Liver (tissue), 9 donors: ENCODE results near the gene ZNF710. TPM values are rescaled to one million over a fixed set of nuclear protein-coding genes. Genes with fewer than 3 reads are reported as not detected.

Source experiments
- DNase-seq: peaks from one replicate; pipeline ENCODE4 v3.0.0-alpha.2; 2017; ENCODE audit warnings: low spot score
- H3K27ac ChIP-seq, 2 donors: one replicate each; pipeline ENCODE4 v1.7.0; 2013; ENCODE audit warnings: inconsistent platforms in 2 of 2, low read length in 2 of 2, control low read depth in 1 of 2, low read depth in 1 of 2, mild to moderate bottlenecking in 1 of 2
- H3K27me3 ChIP-seq, 4 donors: one replicate each; pipeline versions ENCODE4 v1.6.1 to v1.7.0; 2013; ENCODE audit warnings: low read length in 3 of 4, inconsistent platforms in 1 of 4, mild to moderate bottlenecking in 1 of 4, moderate library complexity in 1 of 4; ENCODE audit not compliant: control insufficient read depth in 4 of 4, insufficient read depth in 4 of 4
- H3K36me3 ChIP-seq, 4 donors: one replicate each; pipeline versions ENCODE4 v1.6.1 to v1.7.0; 2013; ENCODE audit warnings: low read length in 3 of 4, mild to moderate bottlenecking in 3 of 4, low read depth in 1 of 4, moderate library complexity in 1 of 4; ENCODE audit not compliant: control insufficient read depth in 4 of 4, insufficient read depth in 3 of 4
- H3K4me1 ChIP-seq, 4 donors: one replicate each; pipeline versions ENCODE4 v1.6.1 to v1.7.0; 2013; ENCODE audit warnings: low read length in 3 of 4, mild to moderate bottlenecking in 3 of 4, moderate library complexity in 1 of 4; ENCODE audit not compliant: control insufficient read depth in 4 of 4, insufficient read depth in 4 of 4
- H3K4me3 ChIP-seq, 3 donors: one replicate each; pipeline versions ENCODE4 v1.6.1 to v1.7.0; 2013; ENCODE audit warnings: low read length in 3 of 3, control low read depth in 1 of 3, low read depth in 1 of 3, mild to moderate bottlenecking in 1 of 3
- H3K9ac ChIP-seq, 2 donors: one replicate each; pipeline ENCODE4 v1.7.0; 2013; ENCODE audit warnings: low read length in 2 of 2, mild to moderate bottlenecking in 2 of 2, moderate library complexity in 2 of 2, control low read depth in 1 of 2, low read depth in 1 of 2
- H3K9me3 ChIP-seq, 4 donors: one replicate each; pipeline versions ENCODE4 v1.6.1 to v1.7.0; 2013; ENCODE audit warnings: low read length in 3 of 4; ENCODE audit not compliant: control insufficient read depth in 4 of 4
- EGR1 ChIP-seq, 2 donors: IDR thresholded peaks; 2 replicates each; pipeline ENCODE4 v1.6.1; 2016 to 2018; ENCODE audit warnings: antibody characterized with exemption in 2 of 2, low read depth in 2 of 2
- FOXA1 ChIP-seq: IDR thresholded peaks from 2 replicates; pipeline ENCODE4 v1.6.1; 2016; ENCODE audit warnings: antibody characterized with exemption
- FOXA2 ChIP-seq: IDR thresholded peaks from 2 replicates; pipeline ENCODE4 v1.6.1; 2016; ENCODE audit warnings: antibody characterized with exemption
- GABPA ChIP-seq, 2 donors: IDR thresholded peaks in 1 of 2; conservative IDR thresholded peaks in 1 of 2; 2 replicates each; pipeline ENCODE4 v1.6.1; 2016; ENCODE audit warnings: antibody characterized with exemption in 2 of 2, mild to moderate bottlenecking in 1 of 2, moderate library complexity in 1 of 2
- HNF4A ChIP-seq, 2 donors: conservative IDR thresholded peaks; 2 replicates each; pipeline ENCODE4 v1.6.1; 2016; ENCODE audit warnings: antibody characterized with exemption in 2 of 2, mild to moderate bottlenecking in 2 of 2
- HNF4G ChIP-seq: IDR thresholded peaks from 2 replicates; pipeline ENCODE4 v1.6.1; 2016; ENCODE audit warnings: antibody characterized with exemption
- JUND ChIP-seq, 2 donors: IDR thresholded peaks; 2 replicates each; pipeline ENCODE4 v1.6.1; 2016; ENCODE audit warnings: antibody characterized with exemption in 2 of 2
- NR2F2 ChIP-seq: IDR thresholded peaks from 2 replicates; pipeline ENCODE4 v1.6.1; 2016; ENCODE audit warnings: antibody characterized with exemption
- RAD21 ChIP-seq, 2 donors: IDR thresholded peaks; 2 replicates each; pipeline ENCODE4 v1.6.1; 2016; ENCODE audit warnings: antibody characterized with exemption in 2 of 2, mild to moderate bottlenecking in 2 of 2
- REST ChIP-seq: IDR thresholded peaks from 2 replicates; pipeline ENCODE4 v1.6.1; 2016; ENCODE audit warnings: antibody characterized with exemption, mild to moderate bottlenecking
- RXRA ChIP-seq, 2 donors: IDR thresholded peaks; 2 replicates each; pipeline ENCODE4 v1.6.1; 2017 to 2018; ENCODE audit warnings: antibody characterized with exemption in 2 of 2, mild to moderate bottlenecking in 1 of 2
- SP1 ChIP-seq: IDR thresholded peaks from 2 replicates; pipeline ENCODE4 v1.6.1; 2018; ENCODE audit warnings: antibody characterized with exemption, mild to moderate bottlenecking
- TAF1 ChIP-seq: conservative IDR thresholded peaks from 2 replicates; pipeline ENCODE4 v1.6.1; 2016; ENCODE audit warnings: antibody characterized with exemption, mild to moderate bottlenecking
- YY1 ChIP-seq: IDR thresholded peaks from 2 replicates; pipeline ENCODE4 v1.6.1; 2016; ENCODE audit warnings: antibody characterized with exemption, mild to moderate bottlenecking
- WGBS: extraction: QIAGEN DNeasy Blood & Tissue Kit; methylation state at CpG from one replicate; pipeline ENCODE4 v1.1.7; 2013; 5-methylcytosine and 5-hydroxymethylcytosine counted together
- polyA plus RNA-seq, 2 donors: library from polyadenylated mRNA; stranded (reverse) in 1 of 2; unstranded in 1 of 2; fragments of 200-250 nt in 1 of 2; fragments of >200 nt in 1 of 2; fragmentation: Nextera tagmentation in 1 of 2; extraction: Ambion mirVana in 1 of 2; gene quantifications; one replicate each; pipeline versions ENCODE4 v1.2.1 to v1.2.3, GENCODE V29; 2013 to 2015
- total RNA-seq, 2 donors: library from RNA; depleted of rRNA; stranded (reverse); fragments of >200 nt; gene quantifications; one replicate each; pipeline ENCODE4 v1.2.3, GENCODE V29; 2014
- TF ChIP-seq, protein P1 (sequence below): IDR thresholded peaks from 2 replicates; pipeline ENCODE4 v1.6.1; 2016; ENCODE audit warnings: antibody characterized with exemption
- TF ChIP-seq, protein P2 (sequence below): IDR thresholded peaks from 2 replicates; pipeline ENCODE4 v1.6.1; 2016; ENCODE audit warnings: antibody characterized with exemption
- TF ChIP-seq, protein P3 (sequence below): IDR thresholded peaks from 2 replicates; pipeline ENCODE4 v1.6.1; 2016; ENCODE audit warnings: antibody characterized with exemption
- TF ChIP-seq, protein P4 (sequence below): fragments of 150-350 bp; IDR thresholded peaks from 2 replicates; pipeline ENCODE4 v1.5.1; 2017; ENCODE audit warnings: improper control_type of control experiment, low read depth, low read length; ENCODE audit not compliant: missing input control
- donor health status: healthy.
- donor health status: healthy.
- donor health status: healthy.
- donor health status: healthy.
- donor health status: healthy.

The ZNF710 gene
- total and polyA plus RNA-seq, 4 donors = 1.9 to 15.3 (median 5.4) TPM

DNA sequence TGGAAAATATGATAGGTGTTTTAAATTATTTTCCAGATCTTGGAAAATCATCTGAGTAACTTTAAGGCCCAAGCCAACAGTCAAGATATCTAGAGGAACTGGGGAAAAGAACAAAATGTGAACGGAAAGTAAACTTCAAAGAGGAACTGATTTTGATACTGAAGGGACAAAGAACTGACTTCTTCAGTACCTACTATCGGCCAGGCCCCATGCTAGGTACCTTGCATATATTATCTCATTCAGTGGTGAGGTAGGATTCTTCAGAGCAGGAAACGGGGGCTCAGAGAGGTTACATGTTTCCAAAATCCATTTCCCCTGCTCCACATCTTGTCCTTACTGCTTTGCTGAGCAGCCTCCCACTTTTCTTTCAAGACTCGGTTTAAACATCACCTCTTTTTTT, 9.8 kb upstream of the ZNF710 start:
- no peak overlapping the region for H3K4me3 ChIP-seq
- no peaks in the 10 kb centered on the region for H3K4me1 ChIP-seq
- 78% methylated on average over 4 of the region's 4 CpGs for whole genome bisulfite sequencing
- no peak for DNase-seq
- H3K9ac ChIP-seq = no peak overlapping the region
- H3K9me3 ChIP-seq = no peaks in the 10 kb centered on the region
- TF ChIP-seq HNF4G (no peak), TAF1 (no peak), SP1 (no peak), YY1 (no peak), EGR1 (IDR thresholded peaks at IDR 0.05; ENCODE audit: low read depth in 2 of 2) (no peak), JUND (IDR thresholded peaks at IDR 0.05) (no peak), NR2F2 (no peak), RXRA (IDR thresholded peaks at IDR 0.05) (no peak), REST (no peak), FOXA1 (no peak), GABPA (IDR thresholded peaks at IDR 0.05 in 1 of 2, conservative IDR thresholded peaks at IDR 0.05 in 1 of 2) (no peak)
- TF ChIP-seq, protein P1, sequence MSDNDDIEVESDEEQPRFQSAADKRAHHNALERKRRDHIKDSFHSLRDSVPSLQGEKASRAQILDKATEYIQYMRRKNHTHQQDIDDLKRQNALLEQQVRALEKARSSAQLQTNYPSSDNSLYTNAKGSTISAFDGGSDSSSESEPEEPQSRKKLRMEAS = no peak
- TF ChIP-seq, protein P2, sequence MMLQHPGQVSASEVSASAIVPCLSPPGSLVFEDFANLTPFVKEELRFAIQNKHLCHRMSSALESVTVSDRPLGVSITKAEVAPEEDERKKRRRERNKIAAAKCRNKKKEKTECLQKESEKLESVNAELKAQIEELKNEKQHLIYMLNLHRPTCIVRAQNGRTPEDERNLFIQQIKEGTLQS = no peak
- no peak overlapping the region for H3K27ac ChIP-seq
- H3K36me3 ChIP-seq = no peaks in the 10 kb centered on the region
- no peaks in the 10 kb centered on the region for H3K27me3 ChIP-seq

DNA sequence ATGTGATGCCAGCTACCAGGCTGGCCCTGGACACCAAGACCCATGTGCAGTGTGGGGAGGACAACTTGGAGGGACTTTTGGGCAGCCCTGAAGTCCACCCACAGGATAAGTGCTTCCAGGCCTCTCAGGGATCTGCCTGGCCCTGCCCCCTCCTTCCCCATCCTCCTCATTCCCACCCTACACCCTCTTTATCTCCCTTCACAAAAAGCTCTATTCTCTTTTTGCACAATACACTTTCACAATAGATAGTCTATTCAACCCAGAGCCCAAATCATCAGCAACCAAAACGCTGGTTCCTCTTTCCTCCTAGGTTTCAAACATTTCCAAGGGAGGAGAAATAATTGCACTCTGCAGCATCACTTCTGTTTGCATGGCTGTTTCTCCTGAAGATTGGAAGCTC, 7.8 kb upstream of the ZNF710 start:
- Histone ChIP-seq H3K27ac (no peak overlapping the region), H3K4me1 (no peaks in the 10 kb centered on the region), H3K9me3 (no peaks in the 10 kb centered on the region), H3K36me3 (no peaks in the 10 kb centered on the region), H3K9ac (no peak overlapping the region), H3K27me3 (no peaks in the 10 kb centered on the region), H3K4me3 (no peak overlapping the region)
- 62% methylated on average over 1 of the region's 1 CpG for WGBS
- TF ChIP-seq, protein P3, sequence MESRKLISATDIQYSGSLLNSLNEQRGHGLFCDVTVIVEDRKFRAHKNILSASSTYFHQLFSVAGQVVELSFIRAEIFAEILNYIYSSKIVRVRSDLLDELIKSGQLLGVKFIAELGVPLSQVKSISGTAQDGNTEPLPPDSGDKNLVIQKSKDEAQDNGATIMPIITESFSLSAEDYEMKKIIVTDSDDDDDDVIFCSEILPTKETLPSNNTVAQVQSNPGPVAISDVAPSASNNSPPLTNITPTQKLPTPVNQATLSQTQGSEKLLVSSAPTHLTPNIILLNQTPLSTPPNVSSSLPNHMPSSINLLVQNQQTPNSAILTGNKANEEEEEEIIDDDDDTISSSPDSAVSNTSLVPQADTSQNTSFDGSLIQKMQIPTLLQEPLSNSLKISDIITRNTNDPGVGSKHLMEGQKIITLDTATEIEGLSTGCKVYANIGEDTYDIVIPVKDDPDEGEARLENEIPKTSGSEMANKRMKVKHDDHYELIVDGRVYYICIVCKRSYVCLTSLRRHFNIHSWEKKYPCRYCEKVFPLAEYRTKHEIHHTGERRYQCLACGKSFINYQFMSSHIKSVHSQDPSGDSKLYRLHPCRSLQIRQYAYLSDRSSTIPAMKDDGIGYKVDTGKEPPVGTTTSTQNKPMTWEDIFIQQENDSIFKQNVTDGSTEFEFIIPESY = no peak
- TF ChIP-seq JUND (IDR thresholded peaks at IDR 0.05) (no peak), GABPA (IDR thresholded peaks at IDR 0.05 in 1 of 2, conservative IDR thresholded peaks at IDR 0.05 in 1 of 2) (no peak), YY1 (no peak), HNF4G (no peak), REST (no peak), HNF4A (conservative IDR thresholded peaks at IDR 0.05) (no peak), RXRA (IDR thresholded peaks at IDR 0.05) (no peak), NR2F2 (no peak), SP1 (no peak), FOXA2 (no peak), FOXA1 (no peak), RAD21 (IDR thresholded peaks at IDR 0.05) (no peak), TAF1 (no peak), EGR1 (IDR thresholded peaks at IDR 0.05; ENCODE audit: low read depth in 2 of 2) (no peak)
- TF ChIP-seq, protein P2 = no peak
- TF ChIP-seq, protein P1 = no peak
- TF ChIP-seq, protein P4, sequence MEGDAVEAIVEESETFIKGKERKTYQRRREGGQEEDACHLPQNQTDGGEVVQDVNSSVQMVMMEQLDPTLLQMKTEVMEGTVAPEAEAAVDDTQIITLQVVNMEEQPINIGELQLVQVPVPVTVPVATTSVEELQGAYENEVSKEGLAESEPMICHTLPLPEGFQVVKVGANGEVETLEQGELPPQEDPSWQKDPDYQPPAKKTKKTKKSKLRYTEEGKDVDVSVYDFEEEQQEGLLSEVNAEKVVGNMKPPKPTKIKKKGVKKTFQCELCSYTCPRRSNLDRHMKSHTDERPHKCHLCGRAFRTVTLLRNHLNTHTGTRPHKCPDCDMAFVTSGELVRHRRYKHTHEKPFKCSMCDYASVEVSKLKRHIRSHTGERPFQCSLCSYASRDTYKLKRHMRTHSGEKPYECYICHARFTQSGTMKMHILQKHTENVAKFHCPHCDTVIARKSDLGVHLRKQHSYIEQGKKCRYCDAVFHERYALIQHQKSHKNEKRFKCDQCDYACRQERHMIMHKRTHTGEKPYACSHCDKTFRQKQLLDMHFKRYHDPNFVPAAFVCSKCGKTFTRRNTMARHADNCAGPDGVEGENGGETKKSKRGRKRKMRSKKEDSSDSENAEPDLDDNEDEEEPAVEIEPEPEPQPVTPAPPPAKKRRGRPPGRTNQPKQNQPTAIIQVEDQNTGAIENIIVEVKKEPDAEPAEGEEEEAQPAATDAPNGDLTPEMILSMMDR = no peak
- no peak for DNase-seq
